ENCODE measurements around the gene HEATR5B. TPM values are rescaled to one million over a fixed set of nuclear protein-coding genes. Genes with fewer than 3 reads are reported as not detected.

The HEATR5B gene
- total and polyA plus RNA-seq, 10 of the 15 experiments (the other 5 are each of a cell fraction or from before 2014, with no cell fraction given) = 4.1 to 34.7 (median 17.7) TPM

- TF ChIP-seq ZBTB11 (CRISPR knock-in tag; IDR thresholded peaks at IDR 0.05) (no peak), SPI1 (IDR thresholded peaks at IDR 0.05; ENCODE audit: borderline replicate concordance, insufficient read depth, low read depth, low read length) (peak; percentile 99), EED (IDR thresholded peaks at IDR 0.05; ENCODE audit: low read depth) (peak; percentile 68), NFYB (IDR thresholded peaks at IDR 0.05; ENCODE audit: insufficient read depth, low read depth, low read length) (no peak), ZNF384 (IDR thresholded peaks at IDR 0.05; ENCODE audit: borderline replicate concordance, low read depth, low read length) (peak; percentile 32; the same call in 1 of the 2 replicates), HCFC1 (IDR thresholded peaks at IDR 0.05; ENCODE audit: low read length) (no peak), CREM (IDR thresholded peaks at IDR 0.05; ENCODE audit: low read depth) (peak; percentile 66), KDM1A (IDR thresholded peaks at IDR 0.05; ENCODE audit: borderline replicate concordance) (0 out of 2 replicates have a peak, but pooled peaks have one; percentile 37), HDAC6 (IDR thresholded peaks at IDR 0.05; ENCODE audit: unreplicated experiment) (no peak), SIX5 (IDR thresholded peaks at IDR 0.05; ENCODE audit: low read depth, low read length, severe bottlenecking) (no peak), SMARCA5 (IDR thresholded peaks at IDR 0.05) (no peak), SMAD1 (IDR thresholded peaks at IDR 0.05; ENCODE audit: low read depth, partially characterized antibody) (no peak), MYB (IDR thresholded peaks at IDR 0.05; ENCODE audit: borderline replicate concordance, low read depth, low read length) (peak; percentile 63; the same call in 1 of the 2 replicates), BRCA1 (IDR thresholded peaks at IDR 0.05; ENCODE audit: low read depth, low read length) (no peak), E4F1 (IDR thresholded peaks at IDR 0.05; ENCODE audit: borderline replicate concordance, partially characterized antibody) (no peak), SP1 (IDR thresholded peaks at IDR 0.05; ENCODE audit: low read depth, low read length) (peak; percentile 55), MXI1 (IDR thresholded peaks at IDR 0.05; ENCODE audit: low read depth, low read length) (peak; percentile 64), ZBTB40 (IDR thresholded peaks at IDR 0.05; ENCODE audit: borderline replicate concordance) (no peak), GABPA (IDR thresholded peaks at IDR 0.05; ENCODE audit: low read depth) (no peak), POLR2AphosphoS2 (IDR thresholded peaks at IDR 0.05; ENCODE audit: low read depth, low read length) (no peak), ATF7 (IDR thresholded peaks at IDR 0.05; ENCODE audit: low read depth) (peak; percentile 65)
Observed at GRCh38 chr2:37090019-37090477, 5.9 kb upstream of the HEATR5B start (continued).

Measured in GM12878 (cell line).